ENCODE data around the gene FRMD4A.

DNA sequence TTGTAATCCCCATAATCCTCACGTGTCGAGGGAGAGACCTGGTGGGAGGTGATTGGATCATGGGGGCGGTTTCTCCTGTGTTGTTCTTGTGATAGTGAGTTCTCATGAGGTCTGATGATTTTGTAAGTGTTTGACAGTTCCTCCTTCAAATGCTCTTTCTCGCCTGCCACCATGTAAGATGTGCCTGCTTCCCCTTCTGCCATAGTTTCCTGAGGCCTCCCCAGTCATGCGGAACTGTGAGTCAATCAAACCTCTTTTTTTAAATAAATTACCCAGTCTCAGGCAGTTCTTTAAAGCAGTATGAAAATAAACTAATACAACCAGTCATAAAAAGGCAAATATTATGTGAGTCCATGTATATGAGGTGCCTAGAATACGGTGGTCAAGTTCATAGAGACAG is 87.5 kb downstream of the FRMD4A start:
- TF ChIP-seq MYC (IDR thresholded peaks at IDR 0.05; ENCODE audit: low read depth, low read length) (no peak), POLR2A (IDR thresholded peaks at IDR 0.05; ENCODE audit: extremely low read depth, insufficient read length) (no peak)
- TF ChIP-seq, protein P1, sequence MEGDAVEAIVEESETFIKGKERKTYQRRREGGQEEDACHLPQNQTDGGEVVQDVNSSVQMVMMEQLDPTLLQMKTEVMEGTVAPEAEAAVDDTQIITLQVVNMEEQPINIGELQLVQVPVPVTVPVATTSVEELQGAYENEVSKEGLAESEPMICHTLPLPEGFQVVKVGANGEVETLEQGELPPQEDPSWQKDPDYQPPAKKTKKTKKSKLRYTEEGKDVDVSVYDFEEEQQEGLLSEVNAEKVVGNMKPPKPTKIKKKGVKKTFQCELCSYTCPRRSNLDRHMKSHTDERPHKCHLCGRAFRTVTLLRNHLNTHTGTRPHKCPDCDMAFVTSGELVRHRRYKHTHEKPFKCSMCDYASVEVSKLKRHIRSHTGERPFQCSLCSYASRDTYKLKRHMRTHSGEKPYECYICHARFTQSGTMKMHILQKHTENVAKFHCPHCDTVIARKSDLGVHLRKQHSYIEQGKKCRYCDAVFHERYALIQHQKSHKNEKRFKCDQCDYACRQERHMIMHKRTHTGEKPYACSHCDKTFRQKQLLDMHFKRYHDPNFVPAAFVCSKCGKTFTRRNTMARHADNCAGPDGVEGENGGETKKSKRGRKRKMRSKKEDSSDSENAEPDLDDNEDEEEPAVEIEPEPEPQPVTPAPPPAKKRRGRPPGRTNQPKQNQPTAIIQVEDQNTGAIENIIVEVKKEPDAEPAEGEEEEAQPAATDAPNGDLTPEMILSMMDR (IDR thresholded peaks at IDR 0.05; ENCODE audit: low read depth, low read length): no peak

Data from NB4 (cell line).